Glutamatergic neuron (in vitro differentiated cells): ENCODE data around the gene CACFD1. TPM values are rescaled to one million over a fixed set of nuclear protein-coding genes. Genes with fewer than 3 reads are reported as not detected.

Source experiments
- DNase-seq: peaks from one replicate; pipeline ENCODE4 v3.0.0; 2022
- H3K27ac Mint-ChIP-seq: one replicate; pipeline ENCODE4 v1.8.0; 2020; ENCODE audit warnings: mild to moderate bottlenecking, mixed read lengths, inconsistent platforms; ENCODE audit not compliant: unreplicated experiment
- H3K27me3 Mint-ChIP-seq: one replicate; pipeline ENCODE4 v1.8.0; 2020; ENCODE audit warnings: mild to moderate bottlenecking, moderate library complexity, mixed read lengths, inconsistent platforms; ENCODE audit not compliant: unreplicated experiment
- H3K36me3 Mint-ChIP-seq: one replicate; pipeline ENCODE4 v1.8.0; 2020; ENCODE audit warnings: mild to moderate bottlenecking, mixed read lengths, inconsistent platforms; ENCODE audit not compliant: unreplicated experiment
- H3K4me1 Mint-ChIP-seq: one replicate; pipeline ENCODE4 v1.8.0; 2020; ENCODE audit warnings: mild to moderate bottlenecking, low read depth, mixed read lengths, inconsistent platforms; ENCODE audit not compliant: unreplicated experiment
- H3K4me3 Mint-ChIP-seq: one replicate; pipeline ENCODE4 v1.8.0; 2020; ENCODE audit warnings: mild to moderate bottlenecking, mixed read lengths, inconsistent platforms; ENCODE audit not compliant: unreplicated experiment
- H3K9me3 Mint-ChIP-seq: one replicate; pipeline ENCODE4 v1.8.0; 2020; ENCODE audit warnings: mild to moderate bottlenecking, moderate library complexity, mixed read lengths, inconsistent platforms; ENCODE audit not compliant: unreplicated experiment
- total RNA-seq: library from RNA; stranded (reverse); fragmentation: NEBNext Ultra II Directional; extraction: Animal tissue kit (Norgen Biotek cat#: 25700); gene quantifications from one replicate; pipeline ENCODE4 v1.2.1, GENCODE V29; 2021; ENCODE audit not compliant: unreplicated experiment
- TF ChIP-seq, protein P1 (sequence below): fragments of 200-600 bp; sonication (generic); IDR thresholded peaks from one replicate; pipeline ENCODE4 v1.5.0; 2021; ENCODE audit not compliant: partially characterized antibody, unreplicated experiment

Gene CACFD1
- total RNA-seq, 1 donor from 2014 or later: 45.4 TPM

DNA sequence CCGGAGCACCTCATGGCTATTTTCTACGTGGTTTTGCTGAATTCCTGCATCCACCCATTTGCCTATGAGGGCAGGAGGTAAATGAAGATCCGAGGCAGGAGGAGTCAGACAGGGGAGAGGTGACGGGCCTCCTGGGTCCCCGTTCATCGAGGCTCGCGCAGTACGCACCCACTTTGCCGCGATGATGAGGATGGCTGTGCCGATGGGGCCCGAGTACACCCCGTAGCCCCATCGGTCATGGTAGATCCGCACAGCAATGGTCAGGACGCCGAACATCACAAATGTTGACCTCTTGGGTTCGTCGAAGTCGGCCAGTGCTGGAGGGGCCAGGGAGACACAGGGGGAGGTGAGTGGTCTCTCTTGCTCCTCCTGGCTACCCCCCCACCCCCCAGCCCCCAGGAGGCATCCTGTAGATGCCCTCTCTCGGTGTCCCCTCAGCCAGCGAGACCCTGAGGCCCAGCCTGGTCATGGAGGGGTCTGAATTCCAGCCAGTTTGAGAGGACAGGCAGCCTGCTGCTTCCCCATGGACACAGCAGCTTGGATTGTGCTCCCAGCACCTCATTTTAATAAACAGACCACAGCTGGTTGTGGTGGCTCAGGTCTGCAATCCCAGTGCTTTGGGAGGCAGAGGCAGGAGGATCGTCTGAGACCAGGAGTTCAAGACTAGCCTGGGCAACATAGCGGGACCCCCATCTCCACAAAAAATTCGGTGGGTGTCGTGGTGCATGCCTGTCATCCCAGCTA lies 59.1 kb downstream of the CACFD1 start:
- peaks cover 2% of the 10 kb centered on the region for H3K27me3 Mint-ChIP-seq
- no peak for DNase-seq
- H3K9me3 Mint-ChIP-seq: peaks cover 2% of the 10 kb centered on the region
- no peak overlapping the region for H3K4me3 Mint-ChIP-seq
- H3K36me3 Mint-ChIP-seq: peaks cover 5% of the 10 kb centered on the region
- TF ChIP-seq, protein P1, sequence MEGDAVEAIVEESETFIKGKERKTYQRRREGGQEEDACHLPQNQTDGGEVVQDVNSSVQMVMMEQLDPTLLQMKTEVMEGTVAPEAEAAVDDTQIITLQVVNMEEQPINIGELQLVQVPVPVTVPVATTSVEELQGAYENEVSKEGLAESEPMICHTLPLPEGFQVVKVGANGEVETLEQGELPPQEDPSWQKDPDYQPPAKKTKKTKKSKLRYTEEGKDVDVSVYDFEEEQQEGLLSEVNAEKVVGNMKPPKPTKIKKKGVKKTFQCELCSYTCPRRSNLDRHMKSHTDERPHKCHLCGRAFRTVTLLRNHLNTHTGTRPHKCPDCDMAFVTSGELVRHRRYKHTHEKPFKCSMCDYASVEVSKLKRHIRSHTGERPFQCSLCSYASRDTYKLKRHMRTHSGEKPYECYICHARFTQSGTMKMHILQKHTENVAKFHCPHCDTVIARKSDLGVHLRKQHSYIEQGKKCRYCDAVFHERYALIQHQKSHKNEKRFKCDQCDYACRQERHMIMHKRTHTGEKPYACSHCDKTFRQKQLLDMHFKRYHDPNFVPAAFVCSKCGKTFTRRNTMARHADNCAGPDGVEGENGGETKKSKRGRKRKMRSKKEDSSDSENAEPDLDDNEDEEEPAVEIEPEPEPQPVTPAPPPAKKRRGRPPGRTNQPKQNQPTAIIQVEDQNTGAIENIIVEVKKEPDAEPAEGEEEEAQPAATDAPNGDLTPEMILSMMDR: no peak
- H3K4me1 Mint-ChIP-seq: peaks cover 17% of the 10 kb centered on the region
- H3K27ac Mint-ChIP-seq: no peak overlapping the region

DNA sequence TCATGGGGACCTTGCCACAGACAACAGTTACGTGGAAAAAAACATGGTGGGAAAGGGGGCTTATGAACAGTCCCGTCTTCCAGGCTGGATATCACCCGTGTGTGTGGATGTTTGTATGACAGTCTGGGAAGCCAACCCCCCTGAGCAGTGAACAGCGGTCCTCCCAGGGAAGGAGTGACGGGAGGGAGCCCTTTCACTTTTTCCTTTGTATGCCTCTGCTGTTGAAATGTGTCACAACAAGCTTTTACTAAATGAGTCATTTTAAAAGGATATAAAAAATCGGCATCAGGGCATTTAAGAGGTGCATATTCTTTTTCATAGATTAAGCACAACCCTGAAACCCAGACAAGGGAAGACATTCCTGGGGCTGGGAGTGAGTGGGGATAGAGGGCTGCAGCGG lies 59.9 kb downstream of the CACFD1 start:
- Mint-ChIP-seq H3K27ac (no peak overlapping the region), H3K27me3 (peaks cover 2% of the 10 kb centered on the region), H3K36me3 (peaks cover 6% of the 10 kb centered on the region), H3K9me3 (peaks cover 2% of the 10 kb centered on the region), H3K4me1 (peaks cover 17% of the 10 kb centered on the region), H3K4me3 (no peak overlapping the region)
- DNase-seq: no peak
- TF ChIP-seq, protein P1: no peak

DNA sequence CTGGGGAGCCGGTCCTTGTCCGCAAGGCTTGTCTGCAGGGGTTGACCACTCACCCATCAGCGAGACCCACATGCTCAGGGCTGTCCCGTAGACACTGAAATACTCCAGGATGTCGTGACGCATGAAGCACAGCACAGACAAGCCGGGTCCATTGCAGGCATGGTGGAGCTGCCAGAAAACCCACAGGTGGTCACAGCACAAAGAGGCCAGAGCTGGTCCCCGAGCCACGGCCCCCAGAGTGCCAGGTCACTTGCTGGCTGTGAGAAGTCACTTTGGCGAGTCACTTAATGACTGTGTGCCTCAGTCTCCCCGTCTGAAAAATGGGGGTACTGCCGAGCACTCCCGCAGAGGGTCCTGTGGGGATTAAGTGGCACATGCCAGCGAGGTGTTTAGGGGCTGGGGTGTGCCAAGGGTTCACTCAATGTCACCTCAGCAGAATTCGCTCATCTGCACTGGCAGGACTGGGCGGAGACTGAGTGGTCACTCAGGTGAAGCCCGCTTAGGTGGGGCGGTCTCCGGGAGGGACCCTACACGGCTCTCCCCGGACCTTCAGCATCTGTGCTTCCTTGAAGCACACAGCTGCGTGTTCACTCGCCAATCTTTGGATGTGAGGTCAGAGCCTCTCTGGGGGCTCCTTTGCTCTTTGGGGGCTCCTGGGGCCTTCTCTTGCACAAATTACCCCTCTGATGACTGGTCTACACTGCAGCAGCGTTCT lies 60.5 kb downstream of the CACFD1 start:
- no peak for DNase-seq
- TF ChIP-seq, protein P1: no peak
- H3K27ac Mint-ChIP-seq: no peak overlapping the region
- H3K27me3 Mint-ChIP-seq: peaks cover 2% of the 10 kb centered on the region
- peaks cover 2% of the 10 kb centered on the region for H3K9me3 Mint-ChIP-seq
- peaks cover 6% of the 10 kb centered on the region for H3K36me3 Mint-ChIP-seq
- no peak overlapping the region for H3K4me3 Mint-ChIP-seq
- H3K4me1 Mint-ChIP-seq: peaks cover 17% of the 10 kb centered on the region

Other genes starting within 250 kb of the CACFD1 start
- gene ABO, start 184.8 kb upstream of the CACFD1 start, total RNA-seq: not detected
- 15.0 TPM for gene SURF6, start 123.8 kb upstream of the CACFD1 start, total RNA-seq
- 35.7 TPM for gene MED22, start 111.8 kb upstream of the CACFD1 start, total RNA-seq
- gene RPL7A, start 111.8 kb upstream of the CACFD1 start, total RNA-seq: 1,442 TPM
- 56.1 TPM for gene SURF1, start 103.5 kb upstream of the CACFD1 start, total RNA-seq
- 24.0 TPM for gene SURF2, start 103.4 kb upstream of the CACFD1 start, total RNA-seq
- gene SURF4, start 83.9 kb upstream of the CACFD1 start, total RNA-seq: 111 TPM
- 2.6 TPM for gene STKLD1, start 83.6 kb upstream of the CACFD1 start, total RNA-seq
- 20.4 TPM for gene REXO4, start 42.0 kb upstream of the CACFD1 start, total RNA-seq
- 27.9 TPM for gene ADAMTS13, start 37.6 kb upstream of the CACFD1 start, total RNA-seq
- gene SLC2A6, start 19.1 kb downstream of the CACFD1 start, total RNA-seq: 104 TPM
- not detected for gene MYMK, start 65.0 kb downstream of the CACFD1 start, total RNA-seq
- gene ADAMTSL2, start 74.7 kb downstream of the CACFD1 start, total RNA-seq: 1.3 TPM
- gene FAM163B, start 149.4 kb downstream of the CACFD1 start, total RNA-seq: 0.51 TPM
- gene DBH, start 176.4 kb downstream of the CACFD1 start, total RNA-seq: 1.8 TPM